BLaER1 treated with 17β-estradiol and CSF1 and Interleukin-3, amounts not matched to agents 10 nM and 100 nM (cell line): ENCODE measurements around the gene ABHD3.
"Not testable (repeated sequence)": the region's sequence is repeated elsewhere in the genome, so short reads cannot be mapped to it uniquely, and the experiment has no call there.

Experiments
- H3K27ac ChIP-seq, 11 experiments: shearing (Covaris generic); formaldehyde crosslinking; 2 replicates each; pipeline ENCODE4 v1.8.1; 2022
- H3K27me3 ChIP-seq, 11 experiments: shearing (Covaris generic); formaldehyde crosslinking; 2 replicates each; pipeline ENCODE4 v1.8.1; 2022
- H3K36me3 ChIP-seq, 11 experiments: shearing (Covaris generic); formaldehyde crosslinking; 2 replicates each; pipeline ENCODE4 v1.8.1; 2022
- H3K4me1 ChIP-seq, 10 experiments: shearing (Covaris generic); formaldehyde crosslinking; 2 replicates each; pipeline ENCODE4 v1.8.1; 2022
- H3K4me2 ChIP-seq, 11 experiments: shearing (Covaris generic); formaldehyde crosslinking; 2 replicates each; pipeline ENCODE4 v1.8.1; 2022
- H3K4me3 ChIP-seq, 10 experiments: shearing (Covaris generic); formaldehyde crosslinking; 2 replicates each; pipeline ENCODE4 v1.8.1; 2022
- H3K9ac ChIP-seq, 11 experiments: shearing (Covaris generic); formaldehyde crosslinking; 2 replicates each; pipeline ENCODE4 v1.8.1; 2022
- H3K9me3 ChIP-seq, 11 experiments: shearing (Covaris generic); formaldehyde crosslinking; replicated peaks in 1 of 11; 2 replicates each; pipeline ENCODE4 v1.8.1; 2022
- H4K20me1 ChIP-seq, 11 experiments: shearing (Covaris generic); formaldehyde crosslinking; 2 replicates each; pipeline ENCODE4 v1.8.1; 2022
- Cebpa-rat ChIP-seq, 11 experiments: shearing (Covaris generic); IDR thresholded peaks; 2 replicates each; pipeline ENCODE4 v1.8.1; 2022

ABHD3 gene

DNA sequence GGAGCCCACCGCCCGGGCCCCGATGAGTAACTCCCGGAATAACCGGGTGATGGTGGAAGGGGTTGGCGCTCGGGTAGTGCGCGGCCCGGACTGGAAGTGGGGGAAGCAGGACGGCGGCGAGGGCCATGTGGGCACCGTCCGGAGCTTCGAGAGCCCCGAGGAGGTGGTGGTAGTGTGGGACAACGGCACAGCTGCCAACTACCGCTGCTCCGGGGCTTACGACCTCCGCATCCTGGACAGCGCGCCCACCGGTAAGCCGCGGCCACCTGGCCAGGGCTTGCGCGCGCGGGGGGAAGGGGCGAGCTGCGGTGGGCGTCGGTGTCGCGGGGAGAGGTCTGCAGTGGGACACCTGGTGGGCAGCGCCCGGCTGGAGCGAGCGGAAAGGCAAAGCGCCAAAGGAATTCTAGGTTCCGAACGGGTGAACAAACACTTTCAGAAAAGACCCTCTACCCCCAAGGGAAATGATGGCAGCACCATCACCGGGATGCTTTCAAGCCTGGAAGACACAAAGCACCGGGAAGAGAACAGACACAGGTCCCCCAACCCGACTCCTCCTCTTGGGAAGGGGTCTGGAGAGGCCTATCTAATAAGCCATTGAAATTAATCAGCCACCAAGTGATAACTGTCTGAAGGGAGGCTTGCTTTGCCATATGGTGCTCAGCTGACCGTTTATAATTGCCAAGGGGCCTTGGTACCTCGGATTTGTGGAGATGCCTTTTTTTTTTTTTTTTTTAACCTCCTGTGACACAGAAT lies 37.2 kb upstream of the ABHD3 start:
- peak overlapping the region; percentile 94 to 99 (median 97) for H3K9ac ChIP-seq
- peak overlapping the region; percentile 79 to 99 (median 92) for H3K4me2 ChIP-seq
- H3K4me1 ChIP-seq = peaks cover 17 to 42% (median 27%) of the 10 kb centered on the region in 10 experiments
- H3K9me3 ChIP-seq = peaks cover 7 to 16% (median 11%) of the 10 kb centered on the region in 11 experiments; a peak in 21 of 22 replicates
- no peaks in the 10 kb centered on the region for H3K27me3 ChIP-seq
- H3K27ac ChIP-seq = peak overlapping the region; percentile 89 to 99 (median 97)
- peaks cover 23 to 54% (median 48%) of the 10 kb centered on the region in 11 experiments; a peak in 19 of 22 replicates for H4K20me1 ChIP-seq
- H3K4me3 ChIP-seq = peak overlapping the region; percentile 80 to 99 (median 91)
- no peak for TF ChIP-seq Cebpa-rat (IDR thresholded peaks at IDR 0.05)
- H3K36me3 ChIP-seq = peaks cover 0 to 11% (median 0%) of the 10 kb centered on the region in 11 experiments; a peak in 1 of 22 replicates

DNA sequence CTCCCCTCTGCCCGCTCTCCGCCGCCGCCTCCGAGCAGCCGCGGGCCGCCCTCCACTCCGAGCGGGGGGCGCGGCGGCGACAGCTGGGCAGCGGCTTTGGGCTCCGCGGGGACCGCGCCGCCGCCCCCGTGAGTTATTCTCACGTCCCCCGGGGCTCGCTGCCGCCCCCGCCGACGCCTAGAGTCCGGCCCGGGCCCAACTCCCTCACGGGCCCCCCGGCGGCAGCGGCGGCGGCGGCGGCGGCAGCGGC lies 36.7 kb upstream of the ABHD3 start:
- peak overlapping the region; percentile 79 to 99 (median 92) for H3K4me2 ChIP-seq
- TF ChIP-seq Cebpa-rat (IDR thresholded peaks at IDR 0.05) = no peak
- peaks cover 0 to 11% (median 0%) of the 10 kb centered on the region in 11 experiments; a peak in 1 of 22 replicates for H3K36me3 ChIP-seq
- H3K27ac ChIP-seq = peak overlapping the region; percentile 89 to 99 (median 97)
- H3K27me3 ChIP-seq = no peaks in the 10 kb centered on the region
- H3K9ac ChIP-seq = peak overlapping the region; percentile 94 to 99 (median 97)
- H3K4me3 ChIP-seq = peak overlapping the region; percentile 80 to 99 (median 91)
- peaks cover 19 to 49% (median 43%) of the 10 kb centered on the region in 11 experiments; a peak in 19 of 22 replicates for H4K20me1 ChIP-seq
- H3K4me1 ChIP-seq = peaks cover 14 to 40% (median 26%) of the 10 kb centered on the region in 10 experiments
- peaks cover 12 to 21% (median 16%) of the 10 kb centered on the region in 11 experiments for H3K9me3 ChIP-seq

DNA sequence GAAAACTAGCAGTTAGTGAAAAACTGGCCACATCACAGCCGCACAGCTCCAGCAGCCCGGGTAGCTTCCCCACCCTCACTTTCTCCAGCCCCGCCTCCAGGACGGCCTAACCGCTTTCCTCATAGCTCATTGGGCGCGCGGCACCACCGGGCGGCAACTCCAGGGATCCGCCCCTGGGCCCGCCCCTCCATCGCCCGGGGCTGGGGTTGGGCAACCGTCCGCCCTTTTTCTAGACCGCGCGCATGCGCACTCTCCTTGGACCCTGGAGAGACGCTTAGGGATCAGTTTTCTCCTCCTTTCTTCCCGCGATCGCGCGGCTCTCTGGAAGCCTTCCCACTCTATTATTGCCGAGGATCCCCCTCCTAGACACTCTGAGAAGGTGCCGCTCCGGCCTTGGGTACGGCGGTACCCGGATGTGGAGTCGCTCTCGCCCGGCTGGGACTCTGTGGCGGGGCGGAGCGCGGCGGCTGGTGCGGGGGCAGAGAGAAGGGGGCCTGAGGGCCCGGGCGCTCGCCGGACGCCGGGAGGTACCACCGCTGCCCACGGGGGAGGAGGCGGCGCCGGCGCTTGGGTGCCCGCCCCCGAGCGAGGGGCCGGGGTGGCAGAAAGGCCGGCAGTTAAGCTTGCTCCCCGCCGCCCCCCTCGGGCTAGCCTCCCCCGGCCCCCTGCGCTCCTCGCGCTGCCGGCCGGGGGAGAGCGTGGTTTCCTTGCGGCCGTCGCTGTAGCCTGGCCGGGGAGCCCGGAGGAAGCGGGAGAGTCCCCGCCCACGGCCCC lies 36.2 kb upstream of the ABHD3 start, which contains the start of gene MIB1:
Gene MIB1, plus strand, starts transcription at position 255 of the 774 bp plus-strand sequence. CDS start 792 bp downstream, outside the sequence.
- H3K9ac ChIP-seq = peak within 1 kb of the TSS; percentile 94 to 99 (median 97)
- TF ChIP-seq Cebpa-rat (IDR thresholded peaks at IDR 0.05) = peak in 9 of 11 experiments; percentile 62 to 91 (median 81); a peak in 17 of 22 replicates
- no peaks in the 10 kb centered on the region for H3K27me3 ChIP-seq
- peak within 1 kb of the TSS; percentile 89 to 99 (median 97) for H3K27ac ChIP-seq
- H4K20me1 ChIP-seq = peaks cover 17 to 44% (median 38%) of the 10 kb centered on the region in 11 experiments; a peak in 19 of 22 replicates
- H3K4me3 ChIP-seq = peak within 1 kb of the TSS; percentile 80 to 99 (median 91)
- peak within 1 kb of the TSS; percentile 79 to 99 (median 92) for H3K4me2 ChIP-seq
- H3K36me3 ChIP-seq = peaks cover 0 to 8% (median 0%) of the 10 kb centered on the region in 11 experiments; a peak in 2 of 22 replicates
- H3K4me1 ChIP-seq = peaks cover 14 to 39% (median 26%) of the 10 kb centered on the region in 10 experiments
- H3K9me3 ChIP-seq = peaks cover 17 to 27% (median 21%) of the 10 kb centered on the region in 11 experiments

DNA sequence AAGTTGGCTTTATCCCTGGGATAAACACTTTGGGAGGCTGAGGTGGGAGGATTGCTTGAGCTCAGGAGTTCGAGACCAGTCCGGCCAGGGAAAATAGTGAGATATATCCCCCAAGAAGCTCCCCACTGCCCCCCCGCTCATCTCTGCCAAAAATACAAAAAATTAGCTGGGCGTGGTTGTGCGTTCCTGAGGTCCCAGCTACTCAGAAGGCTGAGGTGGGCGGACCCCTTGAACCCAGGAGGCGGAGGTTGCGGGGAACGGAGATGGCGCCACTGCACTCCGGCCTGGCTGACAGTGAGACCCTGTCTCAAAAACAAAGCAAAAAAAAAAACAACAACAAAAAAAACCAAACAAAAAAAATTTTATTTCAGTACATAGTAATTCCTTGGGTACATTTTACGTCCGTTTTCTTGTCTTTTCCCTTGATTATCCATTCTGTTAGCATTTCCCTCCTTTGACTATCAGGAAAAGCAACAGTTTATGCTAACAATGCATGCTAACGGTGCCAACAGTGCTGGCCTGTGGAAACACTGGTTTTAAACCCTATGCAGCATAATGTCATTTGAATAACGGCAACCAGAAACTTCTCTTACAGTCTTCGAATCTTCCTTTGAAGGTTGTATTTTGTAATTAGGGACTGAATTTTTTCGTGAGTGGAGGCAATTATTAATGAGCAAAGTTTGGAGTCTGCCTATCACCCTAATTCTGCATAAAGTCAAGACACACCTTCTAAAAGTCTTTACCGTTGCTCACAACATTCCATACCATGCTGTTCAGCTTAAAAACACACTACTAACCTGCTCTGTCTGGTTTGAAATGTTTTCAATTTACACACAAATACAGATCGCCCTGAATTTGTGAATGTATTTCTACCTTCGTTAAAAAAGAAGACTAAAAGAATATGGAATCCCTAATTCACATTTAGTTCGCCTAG lies 35.3 kb upstream of the ABHD3 start:
- no peak for TF ChIP-seq Cebpa-rat (IDR thresholded peaks at IDR 0.05)
- peaks cover 14 to 33% (median 26%) of the 10 kb centered on the region in 10 experiments for H3K4me1 ChIP-seq
- peak overlapping the region; percentile 51 to 99 (median 97); a peak in 18 of 22 replicates for H3K9ac ChIP-seq
- no peaks in the 10 kb centered on the region for H3K27me3 ChIP-seq
- peak overlapping the region; percentile 39 to 98 (median 60); a peak in 21 of 22 replicates for H3K4me2 ChIP-seq
- H3K36me3 ChIP-seq = peaks cover 0 to 4% (median 0%) of the 10 kb centered on the region in 11 experiments; a peak in 2 of 22 replicates
- H3K9me3 ChIP-seq = peaks cover 17 to 35% (median 30%) of the 10 kb centered on the region in 11 experiments
- peak overlapping the region in 9 of 10 experiments; percentile 33 to 99 (median 88); a peak in 14 of 20 replicates for H3K4me3 ChIP-seq
- H3K27ac ChIP-seq = peak overlapping the region in 8 of 11 experiments; percentile 3 to 99 (median 98); a peak in 10 of 22 replicates
- H4K20me1 ChIP-seq = peaks cover 9 to 36% (median 29%) of the 10 kb centered on the region in 11 experiments; a peak in 18 of 22 replicates

DNA sequence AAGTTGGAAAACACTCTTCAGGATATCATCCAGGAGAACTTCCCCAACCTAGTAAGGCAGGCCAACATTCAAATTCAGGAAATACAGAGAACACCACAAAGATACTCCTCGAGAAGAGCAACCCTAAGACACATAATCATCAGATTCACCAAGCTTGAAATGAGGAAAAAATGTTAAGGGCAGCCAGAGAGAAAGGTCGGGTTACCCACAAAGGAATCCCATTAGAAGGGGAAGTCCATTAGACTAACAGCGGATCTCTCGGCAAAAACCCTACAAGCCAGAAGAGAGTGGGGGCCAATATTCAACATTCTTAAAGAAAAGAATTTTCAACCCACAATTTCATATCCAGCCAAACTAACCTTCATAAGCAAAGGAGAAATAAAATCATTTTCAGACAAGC lies 32.4 kb upstream of the ABHD3 start:
- not testable (repeated sequence) for H3K36me3 ChIP-seq, H3K4me3 ChIP-seq, H3K9ac ChIP-seq, H3K4me2 ChIP-seq, H3K27me3 ChIP-seq, H4K20me1 ChIP-seq, H3K27ac ChIP-seq
- peaks cover 7 to 12% (median 10%) of the 10 kb centered on the region in 10 experiments; a peak in 18 of 20 replicates for H3K4me1 ChIP-seq
- H3K9me3 ChIP-seq = peaks cover 17 to 38% (median 33%) of the 10 kb centered on the region in 11 experiments

DNA sequence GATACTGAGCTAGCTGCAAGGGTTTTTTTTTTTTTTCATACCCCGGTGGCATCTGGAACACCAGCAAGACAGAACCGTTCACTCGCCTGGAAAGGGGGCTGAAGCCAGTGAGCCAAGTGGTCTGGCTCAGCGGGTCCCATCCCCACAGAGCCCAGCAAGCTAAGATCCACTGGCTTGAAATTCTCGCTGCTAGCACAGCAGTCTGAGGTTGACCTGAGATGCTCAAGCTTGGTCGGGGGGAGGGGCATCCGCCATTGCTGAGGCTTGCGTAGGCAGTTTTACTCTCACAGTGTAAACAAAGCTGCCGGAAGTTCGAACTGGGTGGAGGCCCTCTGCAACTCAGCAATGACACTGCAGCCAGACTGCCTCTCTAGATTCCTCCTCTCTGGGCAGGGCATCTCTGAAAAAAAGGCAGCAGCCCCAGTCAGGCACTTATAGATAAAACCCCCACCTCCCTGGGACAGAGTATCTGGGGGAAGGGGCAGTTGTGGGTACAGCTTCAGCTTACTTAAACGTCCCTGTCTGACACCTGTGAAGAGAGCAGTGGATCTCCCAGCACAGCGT lies 31.0 kb upstream of the ABHD3 start:
- no peak overlapping the region for H3K27ac ChIP-seq
- no peaks in the 10 kb centered on the region for H3K27me3 ChIP-seq

DNA sequence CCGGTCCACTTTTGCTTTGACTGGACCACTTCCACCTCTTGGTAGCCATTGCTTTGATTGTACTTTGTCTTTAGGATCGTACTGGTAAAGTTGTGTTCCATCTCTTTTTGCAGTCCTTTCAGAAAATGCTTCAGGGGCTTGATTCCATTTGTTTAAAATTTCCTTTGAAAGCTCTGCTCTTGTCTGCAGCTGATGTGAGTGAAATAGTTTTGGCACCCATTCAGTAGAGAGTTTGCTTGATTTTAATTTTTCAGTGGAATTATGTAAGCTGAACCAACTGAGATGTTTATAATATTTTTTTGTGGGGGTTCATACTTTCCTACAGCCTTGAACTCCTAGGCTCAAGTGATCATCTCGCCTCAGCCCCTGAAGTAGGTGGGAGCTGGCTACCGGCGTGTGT lies 28.4 kb upstream of the ABHD3 start:
- Histone ChIP-seq H3K36me3 (peaks cover 0 to 4% (median 0%) of the 10 kb centered on the region in 11 experiments; a peak in 1 of 22 replicates), H3K27me3 (no peaks in the 10 kb centered on the region), H3K4me3 (no peak overlapping the region), H3K4me2 (no peak overlapping the region), H3K4me1 (no peaks in the 10 kb centered on the region), H3K9ac (no peak overlapping the region), H3K27ac (no peak overlapping the region), H3K9me3 (peaks cover 17 to 38% (median 31%) of the 10 kb centered on the region in 11 experiments), H4K20me1 (no peaks in the 10 kb centered on the region)
- no peak for TF ChIP-seq Cebpa-rat (IDR thresholded peaks at IDR 0.05)

More for the DNA sequence above, 31.0 kb upstream of the ABHD3 start:
- TF ChIP-seq Cebpa-rat (IDR thresholded peaks at IDR 0.05) = no peak
- Histone ChIP-seq H3K4me3 (no peak overlapping the region), H3K4me1 (peaks cover 7 to 10% (median 8%) of the 10 kb centered on the region in 10 experiments; a peak in 17 of 20 replicates), H3K9me3 (peaks cover 17 to 38% (median 33%) of the 10 kb centered on the region in 11 experiments), H3K9ac (no peak overlapping the region), H3K4me2 (no peak overlapping the region), H3K36me3 (peaks cover 0 to 4% (median 0%) of the 10 kb centered on the region in 11 experiments; a peak in 1 of 22 replicates), H4K20me1 (no peaks in the 10 kb centered on the region)
